Measurements from ENCODE around the gene TSPAN3. TPM values are rescaled to one million over a fixed set of nuclear protein-coding genes. Genes with fewer than 3 reads are reported as not detected.
A peak's percentile ranks its signal among the peaks of the same experiment; 100 is the strongest.

The TSPAN3 gene
- total RNA-seq, 1 donor from 2014 or later, result 60.8 TPM

DNA sequence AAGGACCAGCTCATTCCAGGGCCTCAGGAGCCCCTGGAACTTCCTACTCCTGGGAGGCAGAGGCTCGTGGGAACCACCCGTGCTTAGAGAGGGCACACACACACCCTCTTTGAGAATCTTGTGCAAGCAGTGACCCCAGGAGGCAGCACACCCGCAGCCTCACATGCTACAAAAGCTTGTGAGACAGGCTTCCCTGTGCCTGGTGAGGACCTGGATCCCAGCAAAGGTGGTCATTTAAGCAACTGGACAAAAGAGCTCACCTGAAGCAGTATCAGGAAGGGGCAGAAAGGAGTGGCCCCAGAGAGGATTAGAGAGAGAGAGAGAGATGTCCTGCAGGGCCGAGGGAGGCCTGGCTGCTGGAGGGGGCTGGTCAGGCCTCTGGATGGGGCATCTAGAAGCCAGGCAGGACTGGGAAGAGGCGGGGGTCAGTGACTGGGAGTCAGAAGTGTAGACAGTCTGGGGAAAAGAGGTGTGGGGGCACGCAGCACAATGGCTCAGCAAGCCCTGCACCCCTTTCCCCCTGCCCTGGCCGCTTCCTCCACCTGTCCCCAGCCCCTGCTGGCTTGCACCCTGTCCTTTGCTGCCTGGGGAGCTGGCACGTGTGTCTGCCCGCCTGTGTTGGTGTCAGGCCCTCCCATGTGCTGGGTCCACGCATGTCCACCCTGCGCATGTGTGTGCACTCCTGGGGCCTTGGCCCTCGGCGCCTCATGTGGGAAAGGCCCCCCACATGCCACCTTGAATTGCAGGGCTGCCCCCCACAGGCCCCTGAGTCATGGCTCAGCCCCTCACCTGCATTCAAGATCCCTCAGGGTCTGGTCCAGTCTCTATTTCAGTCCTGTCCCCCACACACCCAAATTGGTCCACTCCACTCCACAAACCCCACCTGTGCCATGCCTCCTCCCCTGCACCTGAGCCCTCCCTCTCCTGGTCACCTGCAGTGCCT lies 36.9 kb downstream of the TSPAN3 start:
- no peak for ATAC-seq

DNA sequence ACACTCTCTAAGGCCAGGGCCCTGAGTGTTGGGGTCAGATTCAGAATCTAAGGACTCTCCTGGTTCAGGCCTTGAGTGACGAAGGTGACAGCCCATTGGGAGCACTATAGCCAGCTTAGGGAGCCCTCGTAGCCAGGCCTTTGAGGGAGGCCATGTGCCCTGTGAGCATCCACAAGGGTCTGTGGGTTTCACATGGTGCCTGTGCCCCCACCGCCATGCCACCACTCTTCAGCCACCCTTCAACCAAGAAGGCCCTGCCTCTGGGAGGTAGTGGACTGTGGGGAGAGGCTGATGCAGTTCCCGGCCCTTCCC lies 37.5 kb downstream of the TSPAN3 start:
- ATAC-seq, result no peak

- ATAC-seq, result no peak
Measured at GRCh38 chr15:77032647-77033416, 38.1 kb downstream of the TSPAN3 start.

- no peak for ATAC-seq
Measured at GRCh38 chr15:77032052-77032646, 38.8 kb downstream of the TSPAN3 start.

- no peak for ATAC-seq
Measured at GRCh38 chr15:77031376-77032050, 39.4 kb downstream of the TSPAN3 start.

GRCh38 chr15:77030928-77031375 lies 40.0 kb downstream of the TSPAN3 start:
- ATAC-seq, result no peak

GRCh38 chr15:77030048-77030927 lies 40.6 kb downstream of the TSPAN3 start:
- ATAC-seq, result peak; percentile 46

GRCh38 chr15:77029166-77030047 lies 41.5 kb downstream of the TSPAN3 start:
- no peak for ATAC-seq

- ATAC-seq, result no peak
Measured at GRCh38 chr15:77028451-77029165, 42.3 kb downstream of the TSPAN3 start.

- ATAC-seq, result no peak
Measured at GRCh38 chr15:77027697-77028450, 43.0 kb downstream of the TSPAN3 start.

GRCh38 chr15:77027111-77027696 lies 43.7 kb downstream of the TSPAN3 start:
- no peak for ATAC-seq

- no peak for ATAC-seq
Measured at GRCh38 chr15:77026501-77027110, 44.3 kb downstream of the TSPAN3 start.

DNA sequence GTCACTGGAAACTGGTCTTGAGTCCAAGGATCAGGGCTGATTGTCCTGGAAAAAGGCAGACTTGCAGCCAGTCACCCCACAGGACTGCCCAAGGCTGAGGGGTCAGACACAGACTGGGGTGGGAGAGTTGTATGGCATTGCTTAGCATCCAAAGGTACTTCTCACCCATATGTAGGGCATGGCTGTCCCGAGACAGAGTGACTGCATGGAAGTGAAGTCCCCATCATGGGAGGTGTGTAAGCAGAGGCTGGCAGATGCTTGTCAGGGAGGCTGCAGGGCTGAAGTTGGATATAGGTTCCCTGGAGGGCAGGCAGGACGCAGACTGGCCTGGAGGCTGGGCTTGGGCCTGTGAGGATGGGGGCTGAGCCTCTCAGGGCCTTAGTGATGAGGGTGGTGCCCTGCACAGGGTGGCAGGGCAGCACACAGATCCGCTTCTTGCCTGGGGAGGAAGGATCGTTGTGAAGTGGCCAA lies 44.9 kb downstream of the TSPAN3 start:
- no peak for ATAC-seq

GRCh38 chr15:77025083-77025901 lies 45.6 kb downstream of the TSPAN3 start:
- no peak for ATAC-seq

DNA sequence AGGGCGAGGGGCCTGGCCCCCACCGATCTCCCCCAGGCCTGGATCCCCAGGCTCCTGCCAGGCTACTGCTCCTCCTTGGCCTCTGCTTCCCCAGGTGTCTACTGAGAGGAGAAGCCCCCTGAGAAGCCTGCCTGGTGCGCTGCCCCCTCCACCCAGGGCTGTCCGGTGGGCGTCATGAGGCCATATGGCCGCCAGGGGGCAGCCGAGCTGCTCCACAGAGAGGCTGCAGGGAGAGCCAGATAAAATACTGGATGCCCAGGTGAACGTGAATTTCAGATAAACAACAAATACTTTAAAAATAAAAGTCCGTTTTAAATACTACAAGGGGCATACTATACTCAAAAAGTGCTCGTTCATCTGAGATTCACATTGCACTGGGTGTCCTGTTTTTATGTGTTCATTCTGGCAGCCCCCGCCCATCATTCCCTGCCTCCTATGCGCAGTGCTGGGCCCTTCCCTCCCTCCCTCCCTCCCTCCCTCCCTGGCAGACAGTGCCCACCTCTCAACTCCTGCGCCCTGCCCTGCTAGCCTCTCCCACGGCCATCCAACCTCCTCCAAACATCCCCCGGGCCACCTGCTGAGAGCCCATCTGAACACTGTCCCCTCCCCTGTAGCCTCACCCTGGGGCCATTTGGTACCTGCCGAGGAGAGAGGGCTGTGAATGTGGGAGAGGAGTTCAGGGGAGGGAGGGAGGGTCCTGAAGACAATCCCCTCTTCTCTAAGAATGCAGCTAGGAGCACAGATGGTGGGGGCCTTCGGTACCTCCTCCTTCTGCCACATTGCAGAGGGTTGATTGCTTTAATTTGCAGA lies 46.4 kb downstream of the TSPAN3 start:
- ATAC-seq, result peak; percentile 57

- ATAC-seq, result no peak
Measured at GRCh38 chr15:77023576-77024272, 47.2 kb downstream of the TSPAN3 start.

Data from esophagus mucosa (tissue), 1 donor.